ENCODE results near the gene SLC13A4. TPM values are rescaled to one million over a fixed set of nuclear protein-coding genes. Genes with fewer than 3 reads are reported as not detected.
A peak's percentile ranks its signal among the peaks of the same experiment; 100 is the strongest.

SLC13A4 gene
- total RNA-seq, 6 donors from 2014 or later, result 0.20 to 0.30 TPM; not detected in 4

- H3K9me3 ChIP-seq, result no peaks in the 10 kb centered on the region
- ATAC-seq (ENCODE audit: low FRiP score in 2 of 2), result no peak
- WGBS, 2 donors, result 90 to 95% methylated on average over 1 of the region's 1 CpG
- H3K27me3 ChIP-seq, result no peaks in the 10 kb centered on the region
- no peaks in the 10 kb centered on the region for H3K36me3 ChIP-seq
- no peak overlapping the region for H3K4me3 ChIP-seq
- no peak for TF ChIP-seq POLR2AphosphoS5 (IDR thresholded peaks at IDR 0.05)
- no peak for TF ChIP-seq POLR2A (IDR thresholded peaks at IDR 0.05)
- no peak for TF ChIP-seq CTCF (IDR thresholded peaks at IDR 0.05)
- no peak for TF ChIP-seq EP300 (IDR thresholded peaks at IDR 0.05)
- H3K27ac ChIP-seq, result no peak overlapping the region
- DNase-seq, result no peak
- H3K4me1 ChIP-seq, result no peaks in the 10 kb centered on the region
Measured at GRCh38 chr7:135734343-135734689, 6.3 kb upstream of the SLC13A4 start.

- DNase-seq (no peak), ATAC-seq (ENCODE audit: low FRiP score in 2 of 2) (no peak)
- Histone ChIP-seq H3K9me3 (no peaks in the 10 kb centered on the region), H3K4me1 (no peaks in the 10 kb centered on the region), H3K4me3 (no peak overlapping the region), H3K36me3 (no peaks in the 10 kb centered on the region), H3K27me3 (no peaks in the 10 kb centered on the region), H3K27ac (no peak overlapping the region)
- TF ChIP-seq POLR2AphosphoS5 (IDR thresholded peaks at IDR 0.05), result no peak
- no peak for TF ChIP-seq CTCF (IDR thresholded peaks at IDR 0.05)
- TF ChIP-seq POLR2A (IDR thresholded peaks at IDR 0.05), result no peak
- no peak for TF ChIP-seq EP300 (IDR thresholded peaks at IDR 0.05)
- 93 to 95% methylated on average over 21 of the region's 21 CpGs for WGBS, 2 donors
Measured at GRCh38 chr7:135733603-135734342, 5.8 kb upstream of the SLC13A4 start.

- TF ChIP-seq POLR2AphosphoS5 (IDR thresholded peaks at IDR 0.05), result no peak
- TF ChIP-seq EP300 (IDR thresholded peaks at IDR 0.05), result no peak
- TF ChIP-seq POLR2A (IDR thresholded peaks at IDR 0.05), result no peak
- Histone ChIP-seq H3K4me1 (no peaks in the 10 kb centered on the region), H3K27me3 (no peaks in the 10 kb centered on the region), H3K4me3 (no peak overlapping the region), H3K27ac (no peak overlapping the region), H3K36me3 (no peaks in the 10 kb centered on the region), H3K9me3 (no peaks in the 10 kb centered on the region)
- no peak for DNase-seq
- ATAC-seq (ENCODE audit: low FRiP score in 2 of 2), result no peak
- WGBS, 2 donors, result 89 to 90% methylated on average over 4 of the region's 4 CpGs
Measured at GRCh38 chr7:135731131-135731530, 3.1 kb upstream of the SLC13A4 start.

- no peaks in the 10 kb centered on the region for H3K27me3 ChIP-seq
- no peaks in the 10 kb centered on the region for H3K9me3 ChIP-seq
- no peak overlapping the region for H3K4me3 ChIP-seq
- no peaks in the 10 kb centered on the region for H3K36me3 ChIP-seq
- 83 to 86% methylated on average over 5 of the region's 5 CpGs for WGBS, 2 donors
- H3K27ac ChIP-seq, result no peak overlapping the region
- ATAC-seq (ENCODE audit: low FRiP score in 2 of 2) (no peak), DNase-seq (no peak)
- H3K4me1 ChIP-seq, result no peaks in the 10 kb centered on the region
- TF ChIP-seq POLR2A (IDR thresholded peaks at IDR 0.05), result no peak
- TF ChIP-seq CTCF (IDR thresholded peaks at IDR 0.05), result no peak
- TF ChIP-seq POLR2AphosphoS5 (IDR thresholded peaks at IDR 0.05), result no peak
- TF ChIP-seq EP300 (IDR thresholded peaks at IDR 0.05), result no peak
Measured at GRCh38 chr7:135729230-135729629, 1.2 kb upstream of the SLC13A4 start.

GRCh38 chr7:135726911-135727673 lies 894 bp downstream of the SLC13A4 start:
- WGBS, 2 donors, result 93 to 94% methylated on average over 29 to 30 of the region's 30 CpGs
- H3K4me3 ChIP-seq, result no peak overlapping the region
- H3K4me1 ChIP-seq, result no peaks in the 10 kb centered on the region
- TF ChIP-seq CTCF (IDR thresholded peaks at IDR 0.05) (no peak), EP300 (IDR thresholded peaks at IDR 0.05) (no peak), POLR2AphosphoS5 (IDR thresholded peaks at IDR 0.05) (no peak), POLR2A (IDR thresholded peaks at IDR 0.05) (no peak)
- no peak overlapping the region for H3K27ac ChIP-seq
- no peaks in the 10 kb centered on the region for H3K9me3 ChIP-seq
- no peaks in the 10 kb centered on the region for H3K27me3 ChIP-seq
- ATAC-seq (ENCODE audit: low FRiP score in 2 of 2) (no peak), DNase-seq (peak in 1 of 2 donors; percentile 72)
- H3K36me3 ChIP-seq, result no peaks in the 10 kb centered on the region

All from upper lobe of left lung (tissue), 6 donors.